ENCODE results near the gene PACSIN2.
"Not testable (repeated sequence)": the region's sequence is repeated elsewhere in the genome, so short reads cannot be mapped to it uniquely, and the experiment has no call there.

Gene PACSIN2

DNA sequence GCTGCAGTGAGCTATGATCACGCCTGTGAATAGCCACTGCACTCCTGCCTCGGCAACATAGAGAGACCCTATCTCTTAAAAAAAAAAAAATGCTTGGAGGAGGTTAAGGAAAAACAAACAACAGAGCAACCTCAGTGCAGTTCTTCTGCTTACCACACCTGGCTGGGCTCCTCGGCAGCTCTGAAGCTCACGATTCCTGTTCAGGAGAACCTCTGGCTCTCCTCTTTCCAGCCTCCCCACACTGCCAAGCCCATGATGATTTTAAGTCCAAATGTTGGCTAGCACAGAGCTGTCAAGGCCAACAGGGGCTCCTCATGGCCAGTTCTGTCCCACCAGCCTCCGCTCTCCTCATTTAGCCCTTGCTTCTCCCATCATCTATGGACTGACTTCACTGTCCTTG lies 88.2 kb downstream of the PACSIN2 start:
- no peak for DNase-seq (ENCODE audit: low read depth)
- TF ChIP-seq, protein P1, sequence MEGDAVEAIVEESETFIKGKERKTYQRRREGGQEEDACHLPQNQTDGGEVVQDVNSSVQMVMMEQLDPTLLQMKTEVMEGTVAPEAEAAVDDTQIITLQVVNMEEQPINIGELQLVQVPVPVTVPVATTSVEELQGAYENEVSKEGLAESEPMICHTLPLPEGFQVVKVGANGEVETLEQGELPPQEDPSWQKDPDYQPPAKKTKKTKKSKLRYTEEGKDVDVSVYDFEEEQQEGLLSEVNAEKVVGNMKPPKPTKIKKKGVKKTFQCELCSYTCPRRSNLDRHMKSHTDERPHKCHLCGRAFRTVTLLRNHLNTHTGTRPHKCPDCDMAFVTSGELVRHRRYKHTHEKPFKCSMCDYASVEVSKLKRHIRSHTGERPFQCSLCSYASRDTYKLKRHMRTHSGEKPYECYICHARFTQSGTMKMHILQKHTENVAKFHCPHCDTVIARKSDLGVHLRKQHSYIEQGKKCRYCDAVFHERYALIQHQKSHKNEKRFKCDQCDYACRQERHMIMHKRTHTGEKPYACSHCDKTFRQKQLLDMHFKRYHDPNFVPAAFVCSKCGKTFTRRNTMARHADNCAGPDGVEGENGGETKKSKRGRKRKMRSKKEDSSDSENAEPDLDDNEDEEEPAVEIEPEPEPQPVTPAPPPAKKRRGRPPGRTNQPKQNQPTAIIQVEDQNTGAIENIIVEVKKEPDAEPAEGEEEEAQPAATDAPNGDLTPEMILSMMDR (IDR thresholded peaks at IDR 0.05; ENCODE audit: low read length, missing control alignments), result no peak
- H3K4me3 ChIP-seq (replicated peaks; ENCODE audit: low read depth, low read length), result no peak overlapping the region

DNA sequence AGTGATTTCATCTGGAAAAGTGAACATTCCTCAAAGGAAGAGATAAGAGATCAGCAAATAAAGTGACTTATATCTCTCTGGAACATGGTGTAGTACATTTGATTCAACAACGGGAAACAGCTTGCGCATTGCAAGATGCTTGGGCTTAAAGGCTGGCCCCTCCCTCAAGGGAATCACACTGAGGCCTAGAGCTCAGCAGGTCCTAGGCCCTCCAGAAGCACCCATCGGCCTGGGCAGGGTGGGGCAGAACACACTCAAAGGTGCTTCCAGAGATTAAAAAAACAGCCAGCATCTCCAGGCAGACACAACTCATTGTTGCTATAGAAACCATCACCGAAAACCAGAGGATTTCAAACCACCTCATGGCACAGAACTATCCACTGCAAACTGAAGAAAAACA lies 88.8 kb downstream of the PACSIN2 start:
- TF ChIP-seq, protein P1 (IDR thresholded peaks at IDR 0.05; ENCODE audit: low read length, missing control alignments), result no peak

DNA sequence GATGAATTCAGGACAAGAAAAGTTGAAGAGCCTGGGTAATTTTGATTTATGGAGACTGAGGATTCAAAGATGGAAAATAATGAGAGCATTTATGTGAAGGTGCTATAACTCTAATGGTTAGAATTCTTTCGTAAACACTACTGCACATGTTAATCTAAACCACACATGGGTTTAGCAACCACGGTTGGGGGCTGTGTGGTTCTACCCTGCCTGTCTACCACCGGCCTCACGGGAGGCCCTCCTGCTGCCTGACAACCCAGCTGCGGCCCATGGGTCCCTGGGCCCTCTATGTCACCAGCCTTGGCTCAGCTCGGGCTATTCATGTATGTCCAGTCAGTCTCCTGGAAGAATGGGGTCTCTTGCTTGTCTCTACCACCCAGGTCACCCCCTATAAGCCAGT lies 89.4 kb downstream of the PACSIN2 start:
- TF ChIP-seq, protein P1 (IDR thresholded peaks at IDR 0.05; ENCODE audit: low read length, missing control alignments), result no peak
- H3K4me3 ChIP-seq (replicated peaks; ENCODE audit: low read depth, low read length), result no peak overlapping the region
- DNase-seq (ENCODE audit: low read depth), result no peak

More for the DNA sequence above, 88.8 kb downstream of the PACSIN2 start:
- no peak for DNase-seq (ENCODE audit: low read depth)
- H3K4me3 ChIP-seq (replicated peaks; ENCODE audit: low read depth, low read length), result no peak overlapping the region

DNA sequence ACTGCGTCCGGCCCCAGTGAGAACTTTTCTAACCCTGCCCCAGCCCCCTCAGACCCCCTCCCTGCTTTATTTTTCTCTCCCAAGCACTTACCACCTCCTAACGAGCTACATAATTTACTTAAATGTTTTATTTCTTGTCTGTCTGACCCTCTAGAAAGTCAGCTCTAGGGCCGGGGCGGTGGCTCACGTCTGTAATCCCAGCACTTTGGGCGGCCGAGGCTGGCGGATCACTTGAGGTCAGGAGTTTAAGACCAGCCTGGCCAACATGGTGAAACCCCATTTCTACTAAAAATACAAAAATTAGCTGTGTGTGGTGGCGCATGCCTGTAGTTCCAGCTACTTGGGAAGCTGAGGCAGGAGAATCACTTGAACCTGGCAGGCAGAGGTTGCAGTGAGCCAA lies 89.9 kb downstream of the PACSIN2 start:
- not testable (repeated sequence) for H3K4me3 ChIP-seq (replicated peaks; ENCODE audit: low read depth, low read length); DNase-seq (ENCODE audit: low read depth)

DNA sequence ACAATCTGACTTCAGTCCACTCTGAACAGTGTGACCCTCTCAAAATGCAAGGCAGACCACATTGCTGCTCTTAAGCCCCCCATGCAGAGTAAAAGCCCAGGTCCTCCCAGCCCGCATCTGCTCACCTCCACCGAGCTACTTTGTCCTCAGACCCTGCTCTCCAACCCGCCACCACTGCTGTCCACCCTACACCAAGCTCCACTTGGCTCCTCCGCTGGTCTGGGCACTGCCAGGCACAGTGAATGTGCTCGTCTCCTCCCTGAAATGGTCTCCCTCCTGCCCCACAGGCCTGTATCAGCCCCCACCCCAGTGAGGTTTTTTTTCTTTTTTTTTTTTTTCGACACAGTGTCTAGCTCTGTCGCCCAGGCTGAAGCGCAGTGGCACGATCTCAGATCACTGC lies 90.5 kb downstream of the PACSIN2 start:
- no peak for DNase-seq (ENCODE audit: low read depth)
- TF ChIP-seq, protein P1 (IDR thresholded peaks at IDR 0.05; ENCODE audit: low read length, missing control alignments), result no peak

DNA sequence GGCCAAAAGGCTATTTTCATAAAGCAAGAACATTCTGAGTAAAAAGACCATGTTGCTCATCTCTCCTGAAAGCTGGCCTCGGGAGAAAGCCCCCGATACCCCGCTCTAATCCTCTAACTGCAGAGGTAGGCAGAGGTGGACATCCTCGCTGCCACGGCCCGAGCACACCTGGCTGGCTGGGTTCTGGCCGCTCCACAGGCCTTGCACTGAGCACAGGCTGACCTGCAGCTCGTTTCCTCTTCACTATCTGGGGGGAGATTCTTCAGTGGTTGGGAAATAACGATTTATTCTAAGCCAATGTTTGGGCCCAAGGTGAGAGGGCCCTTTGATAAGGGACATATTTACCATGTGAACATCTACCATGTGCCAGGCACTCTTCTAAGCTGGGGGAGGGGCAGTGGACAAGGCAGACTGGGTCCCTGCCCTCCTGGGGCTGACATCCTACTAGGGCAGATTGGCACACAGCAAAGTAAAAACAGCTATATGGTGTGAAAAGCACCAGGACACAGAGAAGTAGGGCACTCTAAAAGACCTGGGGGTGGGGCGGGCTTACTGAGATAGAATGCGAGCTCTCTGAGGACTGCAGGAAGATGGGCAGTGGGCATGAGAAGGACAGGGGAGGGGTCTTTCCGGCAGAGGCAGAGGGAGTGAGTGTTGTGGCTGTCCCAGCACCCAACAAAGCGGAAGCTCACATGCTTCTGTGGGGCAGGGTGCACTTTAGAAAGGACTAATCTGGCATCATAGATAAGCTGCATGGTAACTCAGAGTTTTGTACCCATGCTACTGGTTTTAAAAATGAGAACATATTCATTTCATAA lies 92.4 kb downstream of the PACSIN2 start:
- H3K4me3 ChIP-seq (replicated peaks; ENCODE audit: low read depth, low read length), result no peak overlapping the region
- DNase-seq (ENCODE audit: low read depth), result no peak
- TF ChIP-seq, protein P1 (IDR thresholded peaks at IDR 0.05; ENCODE audit: low read length, missing control alignments), result no peak

More for the DNA sequence above, 90.5 kb downstream of the PACSIN2 start:
- H3K4me3 ChIP-seq (replicated peaks; ENCODE audit: low read depth, low read length), result no peak overlapping the region

DNA sequence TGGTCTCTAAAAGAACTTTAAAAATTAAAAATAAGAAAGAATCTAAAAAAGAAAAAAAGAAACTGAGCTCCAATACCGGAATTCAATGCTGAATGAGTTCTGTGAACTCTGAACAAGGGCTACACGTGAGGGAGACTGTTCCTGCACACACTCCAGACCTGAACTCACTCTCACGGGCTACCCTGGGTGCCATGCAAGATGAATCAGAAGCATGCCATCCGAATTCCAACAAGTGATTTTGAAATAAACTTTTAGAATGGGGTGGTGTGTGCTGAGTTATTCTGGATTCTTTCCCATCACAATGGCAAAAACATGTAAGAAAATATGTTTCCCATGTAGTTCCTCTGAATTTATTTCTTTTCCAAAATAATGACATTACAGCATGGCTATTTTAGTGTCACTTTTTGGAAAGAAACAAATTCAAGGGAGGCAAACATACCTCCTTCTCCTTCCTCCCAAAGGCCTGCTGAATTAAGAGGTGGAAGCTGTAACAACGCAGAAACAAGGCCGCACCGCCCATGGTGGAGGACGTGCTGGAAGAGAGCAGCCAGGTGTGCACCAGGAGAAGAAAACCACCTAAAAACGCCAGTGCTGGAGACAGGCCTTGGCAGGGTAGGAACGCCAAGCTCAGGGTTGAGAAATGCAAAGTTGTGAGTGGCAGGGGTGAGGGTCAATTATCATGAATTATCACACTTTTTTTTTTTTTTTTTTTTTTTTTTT lies 94.7 kb downstream of the PACSIN2 start:
- H3K4me3 ChIP-seq (replicated peaks; ENCODE audit: low read depth, low read length), result no peak overlapping the region
- TF ChIP-seq, protein P1 (IDR thresholded peaks at IDR 0.05; ENCODE audit: low read length, missing control alignments), result no peak
- DNase-seq (ENCODE audit: low read depth), result peak; percentile 44

All from fibroblast of pulmonary artery (primary cell).